DMS79 (cell line): ENCODE results near the gene NTM.
"Not testable (repeated sequence)": the region's sequence is repeated elsewhere in the genome, so short reads cannot be mapped to it uniquely, and the experiment has no call there.

ENCODE experiments used
- DNase-seq: peaks from one replicate; lab custom pipeline; 2025; lab: John Stamatoyannopoulos, UW

NTM gene

DNA sequence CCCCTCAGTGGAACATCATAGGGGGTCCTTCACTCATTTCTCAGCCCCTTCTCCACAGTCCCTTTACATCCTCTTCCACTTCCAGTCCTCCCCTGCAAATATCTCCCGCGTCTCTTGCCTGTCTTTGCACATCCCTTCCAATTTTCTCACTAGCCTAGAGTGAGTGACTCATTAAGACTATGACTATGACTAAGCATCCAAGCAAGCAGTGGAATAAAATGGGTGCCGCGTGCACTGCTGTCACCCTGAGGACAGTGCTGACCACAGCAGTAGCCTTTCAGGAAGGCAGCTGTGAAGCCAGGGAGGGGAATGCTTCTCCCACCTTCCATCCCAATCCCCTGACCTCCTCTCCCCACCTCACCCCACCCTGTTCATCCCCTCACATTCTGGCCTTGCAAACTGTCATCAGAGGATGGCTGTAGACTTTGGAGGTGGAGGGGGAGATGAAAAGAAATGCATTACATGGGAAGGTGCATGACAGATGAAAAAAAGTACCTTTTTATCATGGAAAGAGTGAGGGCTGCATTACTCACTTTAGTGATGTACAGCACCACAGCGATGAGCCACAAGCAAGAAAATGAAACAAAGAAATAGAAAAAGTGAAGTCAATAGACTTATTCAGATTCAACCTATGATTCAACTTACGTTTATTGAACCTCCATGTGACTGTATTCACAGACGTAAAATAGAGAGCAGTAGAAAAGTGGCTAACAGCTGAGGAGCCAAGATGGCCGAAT is 948.2 kb downstream of the NTM start:
- DNase-seq, result no peak

DNA sequence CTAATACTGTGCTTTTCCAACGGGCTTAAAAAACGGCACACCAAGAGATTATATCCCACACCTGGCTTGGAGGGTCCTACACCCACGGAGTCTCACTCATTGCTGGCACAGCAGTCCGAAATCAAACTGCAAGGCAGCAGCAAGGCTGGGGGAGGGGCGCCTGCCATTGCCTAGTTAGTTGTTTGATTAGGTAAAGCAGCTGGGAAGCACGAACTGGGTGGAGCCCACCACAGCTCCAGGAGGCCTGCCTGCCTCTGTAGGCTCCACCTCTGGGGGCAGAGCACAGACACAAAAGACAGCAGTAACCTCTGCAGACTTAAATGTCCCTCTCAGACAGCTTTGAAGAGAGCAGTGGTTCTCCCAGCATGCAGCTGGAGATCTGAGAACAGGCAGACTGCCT is 949.0 kb downstream of the NTM start:
- not testable (repeated sequence) for DNase-seq

DNA sequence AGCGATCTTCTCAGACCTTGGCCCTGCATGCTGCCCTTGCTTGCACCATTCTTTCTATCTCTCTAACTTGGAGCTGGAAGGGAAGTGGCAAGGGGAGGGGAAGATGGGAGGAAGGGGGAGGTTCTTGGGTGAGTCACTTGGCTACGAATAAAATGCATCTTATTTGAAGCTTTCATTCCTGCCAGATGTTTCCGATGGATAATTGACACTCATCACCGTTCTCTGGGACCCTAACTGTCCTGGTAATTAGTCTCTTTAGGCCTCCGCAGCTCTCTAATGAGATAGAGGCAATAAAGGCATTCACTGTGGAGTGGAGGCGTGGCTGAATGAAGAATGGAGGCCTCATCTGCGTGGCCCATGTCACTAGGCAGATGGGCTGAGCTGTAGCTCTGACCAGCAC is 960.1 kb downstream of the NTM start:
- no peak for DNase-seq

DNA sequence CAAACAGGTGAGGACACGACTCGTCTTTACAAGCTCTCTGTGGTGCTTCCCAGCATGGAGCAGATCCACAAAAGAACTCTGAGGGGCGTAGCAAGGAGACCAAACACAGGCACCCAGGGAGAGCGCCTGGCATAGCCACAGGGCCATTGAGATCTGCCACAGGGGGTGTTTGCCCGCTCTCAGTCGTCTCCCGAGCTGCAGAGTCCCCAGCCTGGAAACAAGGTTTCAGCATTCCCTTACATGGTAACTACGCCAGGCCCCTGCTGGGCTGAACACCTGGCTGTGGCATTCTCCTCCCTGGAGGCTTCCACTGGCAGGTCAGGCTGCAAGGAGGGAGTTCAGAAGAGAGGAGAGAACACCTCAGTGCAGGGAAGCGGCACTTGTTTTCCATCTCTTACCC is 962.1 kb downstream of the NTM start:
- no peak for DNase-seq

DNA sequence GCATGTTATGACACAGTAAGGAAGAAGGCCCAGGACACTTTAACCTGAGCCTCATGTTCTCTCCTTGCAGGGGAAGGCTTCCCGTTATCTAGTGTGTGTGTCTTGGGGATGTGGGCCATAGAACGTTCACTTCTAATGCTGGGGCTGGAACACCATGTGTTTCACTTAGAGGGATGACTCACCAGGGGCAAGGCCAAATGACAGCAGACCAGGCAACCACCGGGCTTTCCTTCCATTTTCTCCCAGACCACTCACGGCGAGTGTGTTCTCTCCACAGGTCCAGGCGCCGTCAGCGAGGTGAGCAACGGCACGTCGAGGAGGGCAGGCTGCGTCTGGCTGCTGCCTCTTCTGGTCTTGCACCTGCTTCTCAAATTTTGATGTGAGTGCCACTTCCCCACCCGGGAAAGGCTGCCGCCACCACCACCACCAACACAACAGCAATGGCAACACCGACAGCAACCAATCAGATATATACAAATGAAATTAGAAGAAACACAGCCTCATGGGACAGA is 964.4 kb downstream of the NTM start:
- DNase-seq, result no peak

DNA sequence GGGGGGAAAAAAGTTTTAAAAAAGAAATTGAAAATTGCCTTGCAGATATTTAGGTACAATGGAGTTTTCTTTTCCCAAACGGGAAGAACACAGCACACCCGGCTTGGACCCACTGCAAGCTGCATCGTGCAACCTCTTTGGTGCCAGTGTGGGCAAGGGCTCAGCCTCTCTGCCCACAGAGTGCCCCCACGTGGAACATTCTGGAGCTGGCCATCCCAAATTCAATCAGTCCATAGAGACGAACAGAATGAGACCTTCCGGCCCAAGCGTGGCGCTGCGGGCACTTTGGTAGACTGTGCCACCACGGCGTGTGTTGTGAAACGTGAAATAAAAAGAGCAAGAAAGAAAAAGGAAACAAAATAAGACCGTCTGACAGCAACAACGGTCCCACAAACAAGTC is 964.9 kb downstream of the NTM start:
- DNase-seq, result no peak

DNA sequence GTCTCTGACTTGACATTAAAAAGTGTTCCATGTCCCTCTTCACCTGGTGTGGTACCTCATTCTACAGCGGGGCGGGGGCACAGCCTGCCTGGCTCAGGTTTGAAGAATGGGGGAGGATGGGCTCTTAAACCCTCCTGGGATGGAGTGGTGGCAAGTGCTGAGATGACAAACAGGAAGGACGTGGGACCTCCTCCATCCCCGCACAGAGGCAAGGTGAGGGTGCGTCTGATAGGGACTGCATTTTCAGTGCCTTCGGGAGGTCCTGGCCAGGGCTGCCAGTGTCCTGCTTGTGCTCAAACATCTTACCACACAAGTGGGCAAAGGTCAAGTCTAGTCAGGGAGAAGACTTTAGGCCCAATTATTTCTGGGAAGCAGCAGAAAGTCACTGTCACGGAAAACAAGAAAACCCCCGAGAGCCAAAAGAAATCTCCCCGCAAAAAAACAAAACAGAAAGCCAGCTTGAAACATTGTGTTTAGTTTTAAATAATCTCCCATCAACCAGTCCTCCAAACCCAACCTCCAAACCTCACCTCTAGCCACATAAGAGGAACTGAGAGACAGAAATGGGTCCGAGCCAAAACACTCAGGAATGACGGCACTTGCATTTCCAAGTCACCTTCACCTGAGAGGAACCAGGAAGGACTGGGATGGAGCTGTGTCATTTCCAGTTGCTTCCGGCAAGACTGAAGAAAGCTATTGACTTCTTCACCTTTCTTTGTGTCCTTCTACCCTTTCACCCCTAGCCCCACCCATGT is 966.5 kb downstream of the NTM start:
- no peak for DNase-seq

DNA sequence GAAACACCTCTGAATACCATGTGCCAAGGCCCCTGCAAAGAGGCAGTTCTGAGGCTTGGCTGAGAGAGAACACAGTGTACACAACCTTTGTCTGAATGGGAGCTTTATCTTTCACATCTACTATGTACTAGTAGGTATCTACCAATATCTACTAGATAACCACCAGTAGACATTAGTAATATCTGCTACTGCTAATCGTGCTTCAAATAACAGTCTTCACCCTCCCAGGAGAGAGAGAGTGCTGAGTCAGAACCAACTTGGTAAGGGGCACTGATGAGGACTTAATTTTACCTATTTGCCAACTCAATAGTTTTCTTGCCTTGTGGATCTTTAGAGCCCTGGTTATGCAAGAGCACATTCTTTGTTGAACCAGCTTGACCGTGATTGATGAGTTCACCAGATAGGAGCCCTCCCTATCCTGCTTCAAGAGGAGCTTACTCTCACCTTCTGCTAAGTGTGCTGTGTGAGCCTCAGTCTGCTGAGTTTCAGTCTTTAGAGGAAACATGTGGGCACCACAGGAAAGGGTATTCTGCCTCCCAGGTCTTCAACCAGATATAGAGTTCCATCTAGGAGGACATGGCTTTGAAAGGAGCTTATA is 967.5 kb downstream of the NTM start:
- no peak for DNase-seq

DNA sequence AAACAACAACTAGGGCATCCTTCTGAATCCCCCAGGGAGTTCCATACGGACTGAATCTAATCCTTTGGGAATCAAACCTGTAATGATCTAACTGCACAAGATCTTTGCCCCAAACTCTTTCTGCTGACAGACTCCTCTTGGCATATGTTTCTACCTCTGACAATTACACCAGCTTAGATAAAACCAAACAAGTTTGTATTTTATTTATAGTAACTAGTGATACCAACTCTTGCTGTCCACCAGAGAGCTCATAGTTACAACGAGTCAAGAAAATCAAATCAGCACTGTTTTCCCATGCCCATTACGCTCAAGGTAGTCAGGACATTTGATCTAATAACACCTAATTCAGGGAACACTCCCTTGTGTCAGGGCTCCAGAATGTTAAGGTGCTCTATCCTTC is 972.0 kb downstream of the NTM start:
- DNase-seq, result no peak

DNA sequence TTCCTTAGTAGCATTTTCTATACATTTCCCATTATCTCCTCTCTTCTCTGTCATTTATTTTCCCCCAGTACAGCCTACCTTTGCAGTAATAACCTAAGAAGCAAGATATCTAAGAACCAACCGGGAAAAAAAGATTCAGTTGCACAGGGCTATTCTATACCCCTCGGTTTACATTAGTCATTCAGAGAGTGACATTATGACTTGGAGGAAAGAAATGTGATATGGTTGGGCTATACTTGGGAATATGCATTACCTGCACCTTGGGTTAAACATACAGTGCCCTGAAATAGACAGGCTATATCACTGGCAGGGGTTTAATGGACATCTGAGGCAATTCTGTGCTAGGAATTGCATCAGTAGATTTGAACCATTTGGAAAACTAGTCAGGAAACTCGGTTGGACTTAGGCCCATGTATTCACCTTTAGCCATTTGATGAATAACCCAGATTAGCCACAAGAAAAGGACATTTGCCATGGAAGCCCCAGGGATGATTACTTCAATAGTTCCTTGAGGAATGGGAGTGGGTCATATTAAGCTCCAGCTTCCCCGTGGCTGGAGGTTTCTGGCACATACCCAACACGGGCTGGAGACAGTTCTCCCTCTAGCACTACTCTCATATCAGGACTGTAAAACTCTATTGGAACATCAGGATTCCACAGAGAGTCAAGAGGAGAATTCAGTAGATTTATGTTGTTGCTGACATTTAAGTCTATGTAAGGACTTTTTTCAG is 973.2 kb downstream of the NTM start:
- no peak for DNase-seq

DNA sequence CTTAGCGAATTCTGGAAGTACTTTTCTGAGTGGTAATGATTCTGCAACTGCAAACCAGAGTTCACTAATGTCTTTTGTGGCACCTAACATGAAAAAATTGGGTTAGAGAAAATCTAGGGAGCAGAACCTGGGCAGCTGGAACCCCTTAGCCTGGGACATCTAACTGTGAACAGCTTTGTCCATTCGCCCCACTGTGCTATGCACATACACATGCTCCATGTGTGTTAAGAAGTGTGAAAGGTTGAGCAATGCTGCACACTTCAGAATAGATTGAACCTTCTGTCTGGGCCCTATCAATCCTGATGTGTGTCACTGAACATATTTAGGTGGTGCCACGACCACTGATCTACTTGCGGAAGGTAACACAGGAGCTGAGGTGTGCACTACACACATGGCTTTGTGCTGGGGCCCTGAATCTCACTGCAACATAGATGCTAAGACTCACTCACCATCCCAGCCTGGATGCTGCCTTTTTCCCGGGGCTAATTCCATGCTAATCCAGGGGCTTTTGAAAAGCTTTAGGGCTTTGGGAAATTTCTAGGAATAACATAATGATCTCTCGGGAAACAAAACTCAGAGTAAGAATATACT is 976.2 kb downstream of the NTM start:
- DNase-seq, result no peak

DNA sequence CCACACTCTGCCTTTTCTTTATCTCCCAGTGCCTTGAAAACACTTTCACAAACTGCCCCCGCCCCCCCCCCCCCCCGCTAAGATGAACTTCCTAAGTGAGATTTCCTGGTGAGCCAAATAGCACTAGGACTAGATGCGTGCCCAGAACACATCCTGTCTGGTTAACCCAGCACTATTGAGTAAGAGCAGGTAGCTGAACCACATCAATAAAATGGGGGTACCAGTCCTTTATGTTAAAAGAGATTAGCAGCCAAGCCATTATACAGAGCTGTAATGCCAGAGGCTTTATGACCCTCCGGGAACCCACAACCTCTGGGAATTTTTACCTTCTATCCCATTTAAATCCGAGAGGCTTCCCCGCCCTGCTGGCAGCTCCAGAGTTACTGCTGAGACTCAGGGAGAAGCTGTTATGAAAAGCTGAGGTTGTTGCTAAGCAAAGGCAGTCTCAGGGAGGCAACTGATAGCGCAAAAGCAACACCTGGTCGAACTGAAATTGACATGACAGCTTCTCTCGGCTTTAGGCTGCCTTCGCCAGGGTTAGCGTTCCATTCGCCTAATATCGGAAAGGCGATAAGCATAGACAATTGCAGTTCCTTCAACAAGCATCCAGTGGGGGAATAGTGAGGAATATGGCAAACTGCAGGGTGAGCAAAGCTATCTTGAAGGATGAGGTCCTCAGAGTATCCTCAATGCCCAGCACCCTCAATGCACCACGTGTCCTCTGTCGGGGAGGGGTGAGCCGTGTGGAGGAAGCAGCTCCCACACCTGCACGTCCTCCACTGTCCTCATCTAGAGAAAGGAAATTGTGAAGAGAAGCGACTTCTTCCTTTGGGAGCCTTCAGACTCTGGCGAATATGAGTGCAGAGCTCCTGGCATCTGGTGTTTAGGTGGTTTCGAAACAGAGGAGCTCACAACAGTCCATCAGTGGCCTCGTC is 977.0 kb downstream of the NTM start:
- DNase-seq, result no peak

DNA sequence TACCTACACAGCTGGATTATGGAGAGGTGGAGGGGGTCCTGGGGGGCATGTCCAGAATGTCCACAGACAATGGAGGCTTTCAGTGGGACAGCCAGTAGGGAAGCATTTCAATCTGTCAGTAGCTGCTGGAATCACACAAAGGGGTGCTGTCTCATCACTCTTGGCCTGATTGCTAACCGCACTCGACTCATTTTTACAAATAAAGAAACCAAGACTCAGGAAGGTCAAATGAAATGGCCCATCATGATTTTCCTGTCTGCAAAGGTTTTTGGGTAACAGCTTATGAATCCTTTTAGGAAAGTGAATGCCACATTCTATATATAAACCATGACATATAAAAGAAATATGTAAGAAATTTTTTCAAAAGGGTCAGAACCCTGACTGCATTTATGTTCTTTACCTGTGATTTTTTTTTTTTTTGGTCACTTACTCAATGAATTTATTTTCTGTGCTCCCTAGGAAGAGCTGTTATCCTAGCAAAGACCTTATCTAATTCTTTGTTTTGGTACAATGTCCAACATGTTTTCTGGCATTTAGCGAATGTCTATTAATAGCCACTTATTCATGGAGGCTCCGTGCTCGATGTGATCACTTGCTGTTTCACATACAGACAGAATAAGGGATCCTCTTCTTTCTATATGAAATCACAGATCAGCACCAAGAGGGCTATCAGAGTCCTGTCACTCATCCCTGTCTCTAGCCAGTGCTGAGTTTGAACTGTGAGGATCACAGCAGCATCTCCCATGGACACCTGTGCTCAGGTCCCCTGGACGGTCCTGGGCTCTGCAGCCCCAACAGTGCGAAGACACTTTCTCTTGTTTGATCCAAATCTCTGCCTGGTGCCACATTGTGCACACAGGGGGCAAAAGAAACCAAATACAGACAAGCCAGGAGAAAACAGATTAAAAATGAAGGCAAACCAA is 979.7 kb downstream of the NTM start:
- no peak for DNase-seq

DNA sequence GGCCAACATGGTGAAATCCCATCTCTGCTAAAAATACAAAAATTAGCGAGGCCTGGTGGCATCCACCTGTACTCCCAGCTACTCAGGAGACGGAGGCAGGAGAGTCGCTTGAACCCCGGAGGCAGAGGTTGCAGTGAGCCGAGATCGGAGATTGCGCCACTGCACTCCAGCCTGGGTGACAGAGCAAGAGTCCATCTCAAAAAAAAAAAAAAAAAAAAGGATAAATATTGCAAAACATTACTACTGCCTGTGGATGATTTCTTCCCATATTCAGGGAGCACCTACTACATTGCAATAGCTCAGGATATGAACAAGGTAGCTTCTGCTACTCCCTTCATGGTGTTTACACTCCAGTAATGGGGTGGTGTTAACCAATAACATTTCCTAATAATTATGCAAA is 980.6 kb downstream of the NTM start:
- no peak for DNase-seq

DNA sequence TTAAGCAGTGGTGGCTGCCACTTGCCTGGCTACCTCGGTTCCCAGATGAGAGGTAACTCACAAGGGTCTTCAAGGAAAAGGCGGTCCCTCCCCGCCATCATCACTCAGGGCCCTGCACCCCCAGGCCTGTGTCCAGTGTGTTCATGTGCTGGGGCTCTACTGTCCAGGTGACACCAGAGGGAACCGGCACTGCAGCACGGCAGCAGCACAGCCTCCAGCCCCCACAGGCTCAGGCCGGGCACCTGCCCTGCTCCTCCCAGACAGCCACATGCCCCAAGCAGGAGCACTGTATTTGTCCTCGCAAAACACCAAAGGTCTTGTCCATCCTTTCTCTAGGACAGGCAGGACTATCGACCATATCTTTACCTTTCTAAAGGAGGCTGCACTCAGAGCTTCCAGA is 982.1 kb downstream of the NTM start:
- no peak for DNase-seq

DNA sequence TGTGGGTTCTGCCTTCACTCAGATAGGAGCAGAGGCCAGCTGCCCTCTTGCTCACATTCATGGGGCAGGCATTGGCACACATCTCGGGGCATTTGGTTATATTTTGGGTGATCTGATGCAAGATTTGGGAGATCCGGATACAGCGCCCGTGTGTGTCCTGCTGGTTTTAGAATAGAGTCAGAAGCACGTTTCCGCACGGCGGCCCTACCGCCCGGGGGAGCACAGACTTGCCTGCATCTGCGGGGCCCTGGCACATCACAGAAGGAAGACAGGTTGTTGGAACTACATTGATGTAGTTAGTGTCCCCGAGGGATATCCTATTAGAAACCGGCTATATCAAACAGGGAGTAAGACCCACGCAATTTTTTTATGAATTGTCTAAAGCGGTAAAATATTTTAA is 982.8 kb downstream of the NTM start:
- DNase-seq, result no peak

DNA sequence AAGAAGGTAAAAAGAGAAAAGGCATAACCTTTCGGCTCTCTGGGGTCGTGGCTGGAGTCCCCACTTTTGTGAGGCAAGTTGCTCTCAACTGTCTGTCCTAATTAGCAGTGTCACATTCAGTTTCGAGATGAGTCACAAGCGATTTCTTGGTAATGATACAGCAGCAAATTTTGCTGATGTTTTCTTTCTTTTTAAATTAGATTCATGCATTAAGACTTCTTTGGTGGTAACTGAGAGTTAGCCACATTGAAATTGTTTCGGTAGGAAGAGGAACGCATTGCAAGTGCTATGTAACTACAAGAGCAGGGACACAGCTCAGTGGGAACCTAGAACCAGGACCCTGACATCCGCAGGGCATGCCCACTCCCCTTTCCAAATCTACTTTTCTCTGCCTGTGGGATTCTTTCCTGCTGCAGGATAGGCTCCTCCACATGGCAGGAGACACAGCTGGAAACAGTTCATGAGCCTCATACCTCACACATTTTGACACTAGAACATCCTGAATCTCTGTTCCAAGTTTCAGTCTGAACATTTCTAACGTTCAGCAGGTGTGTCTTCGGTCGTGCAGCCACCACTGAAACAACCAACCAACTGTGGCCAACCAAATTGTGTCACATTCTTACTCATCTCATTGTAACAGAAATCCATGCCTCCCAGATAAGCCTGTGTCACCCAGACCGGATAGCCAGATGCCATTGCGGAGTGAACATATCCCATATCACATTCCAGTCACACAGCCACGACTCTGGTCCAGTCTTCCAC is 987.6 kb downstream of the NTM start:
- no peak for DNase-seq

DNA sequence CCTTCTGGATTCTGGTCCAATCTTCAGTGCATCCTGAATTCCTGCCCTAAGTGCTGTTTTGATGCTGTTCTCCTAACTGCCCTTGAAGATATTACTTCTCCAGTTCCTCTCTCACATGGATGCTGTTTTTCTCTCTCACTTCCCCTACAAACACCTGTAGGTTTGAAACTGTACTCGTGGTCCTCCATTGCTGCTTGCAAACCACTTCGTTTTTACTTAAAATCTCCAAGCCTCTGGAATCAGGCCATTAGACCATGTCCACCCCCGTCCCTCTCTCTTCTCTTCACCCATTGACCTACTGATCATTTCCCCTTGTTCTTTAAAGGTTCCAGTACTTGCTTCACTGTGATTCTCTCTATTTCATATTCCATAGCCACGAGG is 988.1 kb downstream of the NTM start:
- no peak for DNase-seq

DNA sequence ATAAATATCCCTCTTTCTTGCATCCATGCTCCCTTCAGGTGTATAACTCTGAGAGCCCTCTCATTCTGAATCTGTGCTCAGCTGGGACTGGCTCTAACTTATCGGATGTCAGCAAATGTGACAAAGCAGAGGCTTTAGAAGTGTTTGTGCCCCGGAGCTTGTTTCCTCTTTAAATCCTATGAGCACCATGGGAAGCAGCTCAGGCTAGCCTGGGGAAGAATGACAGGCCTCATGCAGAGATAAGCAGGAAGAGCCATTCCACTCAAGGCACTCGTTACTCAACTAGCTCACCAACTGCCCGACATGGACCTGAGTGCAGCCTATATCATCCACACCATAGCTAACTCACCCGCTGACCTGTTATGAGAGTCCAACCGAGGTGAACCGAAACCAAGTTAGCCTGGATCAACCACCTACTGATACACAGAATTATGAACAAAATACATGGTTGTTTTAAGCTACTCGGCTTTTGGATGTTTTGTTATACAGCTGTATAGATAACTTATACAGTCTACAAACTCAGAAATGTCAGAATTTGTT is 990.7 kb downstream of the NTM start:
- DNase-seq, result no peak
